WTC11 (cell line): ENCODE results near the gene VKORC1. TPM values are rescaled to one million over a fixed set of nuclear protein-coding genes. Genes with fewer than 3 reads are reported as not detected.

ENCODE experiments used
- ATAC-seq: fragments of 200-7000 bp; cut with Tn5 transposase; 2 replicates; pipeline ENCODE4 v1.10.0; 2021; ENCODE audit warnings: mild to moderate bottlenecking, moderate library complexity
- CTCF ChIA-PET: fragments of 300-600 bp; sonication (Branson Sonifier 250); formaldehyde crosslinking; loops from one replicate; lab custom pipeline; 2021; ENCODE audit warnings: antibody characterized with exemption; lab: Charles Lee
- POLR2A ChIA-PET: fragments of 350-600 bp; sonication (Branson Sonifier 250); formaldehyde crosslinking; loops from one replicate; lab custom pipeline; 2021; ENCODE audit warnings: antibody characterized with exemption; lab: Charles Lee
- DNase-seq: peaks from one replicate; pipeline ENCODE4 v3.0.0; 2021; ENCODE audit warnings: low spot score
- H3K27ac Mint-ChIP-seq: 2 replicates; pipeline ENCODE4 v1.8.0; 2021; ENCODE audit warnings: mixed read lengths
- H3K27me3 Mint-ChIP-seq: 2 replicates; pipeline ENCODE4 v1.8.0; 2021; ENCODE audit warnings: low read depth, mild to moderate bottlenecking, moderate library complexity, mixed read lengths
- H3K36me3 Mint-ChIP-seq: 2 replicates; pipeline ENCODE4 v1.8.0; 2021; ENCODE audit warnings: mixed read lengths
- H3K4me1 Mint-ChIP-seq: 2 replicates; pipeline ENCODE4 v1.8.0; 2022; ENCODE audit warnings: mixed read lengths
- H3K4me3 Mint-ChIP-seq: 2 replicates; pipeline ENCODE4 v1.8.0; 2021; ENCODE audit warnings: mild to moderate bottlenecking, moderate library complexity, mixed read lengths
- H3K9me3 Mint-ChIP-seq: 2 replicates; pipeline ENCODE4 v1.8.0; 2021; ENCODE audit warnings: mixed read lengths
- HMGA2 ChIP-seq: fragments of 250-450 bp; sonication (Bioruptor Pico); IDR thresholded peaks from 2 replicates; pipeline ENCODE4 v1.4.0; 2021; ENCODE audit warnings: mild to moderate bottlenecking, moderate library complexity
- MXD4 ChIP-seq: fragments of 250-450 bp; sonication (Bioruptor Pico); IDR thresholded peaks from 2 replicates; pipeline ENCODE4 v1.8.0; 2021; ENCODE audit warnings: mild to moderate bottlenecking, moderate library complexity, borderline replicate concordance
- NFE2L1 ChIP-seq: sonication (generic); formaldehyde crosslinking; IDR thresholded peaks from 2 replicates; pipeline ENCODE4 v1.8.1; 2023; ENCODE audit warnings: missing genetic modification reagents
- PRRX2 ChIP-seq: fragments of 250-450 bp; sonication (Bioruptor Pico); IDR thresholded peaks from 2 replicates; pipeline ENCODE4 v1.8.0; 2021; ENCODE audit warnings: mild to moderate bottlenecking
- TEAD1 ChIP-seq: sonication (generic); formaldehyde crosslinking; IDR thresholded peaks from 2 replicates; pipeline ENCODE4 v1.8.0; 2022; ENCODE audit warnings: mild to moderate bottlenecking, missing genetic modification reagents
- ZNF121 ChIP-seq: sonication (generic); formaldehyde crosslinking; IDR thresholded peaks from 2 replicates; pipeline ENCODE4 v1.8.0; 2023; ENCODE audit warnings: missing genetic modification reagents
- ZNF671 ChIP-seq: fragments of 250-450 bp; sonication (Bioruptor Pico); IDR thresholded peaks from 2 replicates; pipeline ENCODE4 v1.8.0; 2021; ENCODE audit warnings: mild to moderate bottlenecking
- total RNA-seq: library from RNA; stranded (reverse); gene quantifications from 3 replicates; pipeline ENCODE4 v1.2.3, GENCODE V29; 2021
- TF ChIP-seq, protein P1 (sequence below): sonication (generic); formaldehyde crosslinking; IDR thresholded peaks from 2 replicates; pipeline ENCODE4 v1.8.0; 2022; ENCODE audit warnings: mild to moderate bottlenecking, missing genetic modification reagents
- TF ChIP-seq, protein P2 (sequence below): sonication (generic); formaldehyde crosslinking; conservative IDR thresholded peaks from 2 replicates; pipeline ENCODE4 v1.8.1; 2022; ENCODE audit warnings: mild to moderate bottlenecking, missing genetic modification reagents
- TF ChIP-seq, protein P3 (sequence below): sonication (generic); formaldehyde crosslinking; IDR thresholded peaks from 2 replicates; pipeline ENCODE4 v1.8.0; 2022; ENCODE audit warnings: mild to moderate bottlenecking, missing genetic modification reagents
- TF ChIP-seq, protein P4 (sequence below): sonication (generic); formaldehyde crosslinking; IDR thresholded peaks from 2 replicates; pipeline ENCODE4 v1.8.1; 2022; ENCODE audit warnings: missing genetic modification reagents, borderline replicate concordance
- TF ChIP-seq, protein P5 (sequence below): sonication (generic); formaldehyde crosslinking; conservative IDR thresholded peaks from 2 replicates; pipeline ENCODE4 v1.8.1; 2023; ENCODE audit warnings: mild to moderate bottlenecking, low read depth, missing genetic modification reagents, moderate library complexity
- TF ChIP-seq, protein P6 (sequence below): fragments of 250-450 bp; sonication (Bioruptor Pico); IDR thresholded peaks from 2 replicates; pipeline ENCODE4 v1.9.0; 2021; ENCODE audit warnings: mild to moderate bottlenecking
- TF ChIP-seq, protein P7 (sequence below): sonication (generic); formaldehyde crosslinking; IDR thresholded peaks from 2 replicates; pipeline ENCODE4 v1.8.1; 2023; ENCODE audit warnings: mild to moderate bottlenecking, missing genetic modification reagents
- TF ChIP-seq, protein P8 (sequence below): fragments of 250-450 bp; sonication (Bioruptor Pico); IDR thresholded peaks from 2 replicates; pipeline ENCODE4 v1.9.0; 2021; ENCODE audit warnings: mild to moderate bottlenecking

The VKORC1 gene
- total RNA-seq, 1 experiment from 2014 or later, result 85.7 TPM

DNA sequence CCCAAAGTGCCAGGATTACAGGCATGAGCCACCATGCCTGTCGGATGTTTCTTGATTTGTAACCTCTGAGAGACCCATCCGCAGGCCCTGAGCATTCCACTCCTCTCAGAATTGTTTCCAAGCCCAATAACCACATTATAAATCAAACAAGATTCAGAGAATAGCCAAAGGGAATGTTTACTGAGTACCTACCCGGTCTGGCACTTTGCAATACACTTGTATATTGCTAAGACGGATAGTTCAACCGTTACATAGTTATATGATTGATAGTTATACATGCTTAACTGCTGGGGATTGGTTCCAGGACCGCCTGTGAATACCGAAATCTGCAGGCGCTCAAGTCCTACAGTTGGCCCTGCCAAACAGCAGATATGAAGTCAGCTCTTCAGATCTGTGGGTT is 19.9 kb upstream of the VKORC1 start:
- POLR2A ChIA-PET, result no interaction called here
- H3K36me3 Mint-ChIP-seq, result peaks cover 36% of the 10 kb centered on the region
- no peaks in the 10 kb centered on the region for H3K27me3 Mint-ChIP-seq
- peaks cover 11% of the 10 kb centered on the region for H3K4me1 Mint-ChIP-seq
- ATAC-seq (no peak), DNase-seq (no peak)
- TF ChIP-seq PRRX2 (CRISPR knock-in tag), result no peak
- TF ChIP-seq, protein P1, sequence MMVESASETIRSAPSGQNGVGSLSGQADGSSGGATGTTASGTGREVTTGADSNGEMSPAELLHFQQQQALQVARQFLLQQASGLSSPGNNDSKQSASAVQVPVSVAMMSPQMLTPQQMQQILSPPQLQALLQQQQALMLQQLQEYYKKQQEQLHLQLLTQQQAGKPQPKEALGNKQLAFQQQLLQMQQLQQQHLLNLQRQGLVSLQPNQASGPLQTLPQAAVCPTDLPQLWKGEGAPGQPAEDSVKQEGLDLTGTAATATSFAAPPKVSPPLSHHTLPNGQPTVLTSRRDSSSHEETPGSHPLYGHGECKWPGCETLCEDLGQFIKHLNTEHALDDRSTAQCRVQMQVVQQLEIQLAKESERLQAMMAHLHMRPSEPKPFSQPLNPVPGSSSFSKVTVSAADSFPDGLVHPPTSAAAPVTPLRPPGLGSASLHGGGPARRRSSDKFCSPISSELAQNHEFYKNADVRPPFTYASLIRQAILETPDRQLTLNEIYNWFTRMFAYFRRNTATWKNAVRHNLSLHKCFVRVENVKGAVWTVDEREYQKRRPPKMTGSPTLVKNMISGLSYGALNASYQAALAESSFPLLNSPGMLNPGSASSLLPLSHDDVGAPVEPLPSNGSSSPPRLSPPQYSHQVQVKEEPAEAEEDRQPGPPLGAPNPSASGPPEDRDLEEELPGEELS (CRISPR knock-in tag), result no peak
- TF ChIP-seq, protein P2, sequence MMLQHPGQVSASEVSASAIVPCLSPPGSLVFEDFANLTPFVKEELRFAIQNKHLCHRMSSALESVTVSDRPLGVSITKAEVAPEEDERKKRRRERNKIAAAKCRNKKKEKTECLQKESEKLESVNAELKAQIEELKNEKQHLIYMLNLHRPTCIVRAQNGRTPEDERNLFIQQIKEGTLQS, result no peak
- no peak for TF ChIP-seq ZNF671 (CRISPR knock-in tag)
- no peak for TF ChIP-seq MXD4
- TF ChIP-seq, protein P3, sequence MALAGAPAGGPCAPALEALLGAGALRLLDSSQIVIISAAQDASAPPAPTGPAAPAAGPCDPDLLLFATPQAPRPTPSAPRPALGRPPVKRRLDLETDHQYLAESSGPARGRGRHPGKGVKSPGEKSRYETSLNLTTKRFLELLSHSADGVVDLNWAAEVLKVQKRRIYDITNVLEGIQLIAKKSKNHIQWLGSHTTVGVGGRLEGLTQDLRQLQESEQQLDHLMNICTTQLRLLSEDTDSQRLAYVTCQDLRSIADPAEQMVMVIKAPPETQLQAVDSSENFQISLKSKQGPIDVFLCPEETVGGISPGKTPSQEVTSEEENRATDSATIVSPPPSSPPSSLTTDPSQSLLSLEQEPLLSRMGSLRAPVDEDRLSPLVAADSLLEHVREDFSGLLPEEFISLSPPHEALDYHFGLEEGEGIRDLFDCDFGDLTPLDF (CRISPR knock-in tag), result no peak
- TF ChIP-seq, protein P4, sequence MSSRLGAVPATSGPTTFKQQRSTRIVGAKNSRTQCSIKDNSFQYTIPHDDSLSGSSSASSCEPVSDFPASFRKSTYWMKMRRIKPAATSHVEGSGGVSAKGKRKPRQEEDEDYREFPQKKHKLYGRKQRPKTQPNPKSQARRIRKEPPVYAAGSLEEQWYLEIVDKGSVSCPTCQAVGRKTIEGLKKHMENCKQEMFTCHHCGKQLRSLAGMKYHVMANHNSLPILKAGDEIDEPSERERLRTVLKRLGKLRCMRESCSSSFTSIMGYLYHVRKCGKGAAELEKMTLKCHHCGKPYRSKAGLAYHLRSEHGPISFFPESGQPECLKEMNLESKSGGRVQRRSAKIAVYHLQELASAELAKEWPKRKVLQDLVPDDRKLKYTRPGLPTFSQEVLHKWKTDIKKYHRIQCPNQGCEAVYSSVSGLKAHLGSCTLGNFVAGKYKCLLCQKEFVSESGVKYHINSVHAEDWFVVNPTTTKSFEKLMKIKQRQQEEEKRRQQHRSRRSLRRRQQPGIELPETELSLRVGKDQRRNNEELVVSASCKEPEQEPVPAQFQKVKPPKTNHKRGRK (CRISPR knock-in tag), result no peak
- TF ChIP-seq TEAD1 (CRISPR knock-in tag), result no peak
- TF ChIP-seq, protein P5, sequence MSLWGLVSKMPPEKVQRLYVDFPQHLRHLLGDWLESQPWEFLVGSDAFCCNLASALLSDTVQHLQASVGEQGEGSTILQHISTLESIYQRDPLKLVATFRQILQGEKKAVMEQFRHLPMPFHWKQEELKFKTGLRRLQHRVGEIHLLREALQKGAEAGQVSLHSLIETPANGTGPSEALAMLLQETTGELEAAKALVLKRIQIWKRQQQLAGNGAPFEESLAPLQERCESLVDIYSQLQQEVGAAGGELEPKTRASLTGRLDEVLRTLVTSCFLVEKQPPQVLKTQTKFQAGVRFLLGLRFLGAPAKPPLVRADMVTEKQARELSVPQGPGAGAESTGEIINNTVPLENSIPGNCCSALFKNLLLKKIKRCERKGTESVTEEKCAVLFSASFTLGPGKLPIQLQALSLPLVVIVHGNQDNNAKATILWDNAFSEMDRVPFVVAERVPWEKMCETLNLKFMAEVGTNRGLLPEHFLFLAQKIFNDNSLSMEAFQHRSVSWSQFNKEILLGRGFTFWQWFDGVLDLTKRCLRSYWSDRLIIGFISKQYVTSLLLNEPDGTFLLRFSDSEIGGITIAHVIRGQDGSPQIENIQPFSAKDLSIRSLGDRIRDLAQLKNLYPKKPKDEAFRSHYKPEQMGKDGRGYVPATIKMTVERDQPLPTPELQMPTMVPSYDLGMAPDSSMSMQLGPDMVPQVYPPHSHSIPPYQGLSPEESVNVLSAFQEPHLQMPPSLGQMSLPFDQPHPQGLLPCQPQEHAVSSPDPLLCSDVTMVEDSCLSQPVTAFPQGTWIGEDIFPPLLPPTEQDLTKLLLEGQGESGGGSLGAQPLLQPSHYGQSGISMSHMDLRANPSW, result no peak
- TF ChIP-seq, protein P6, sequence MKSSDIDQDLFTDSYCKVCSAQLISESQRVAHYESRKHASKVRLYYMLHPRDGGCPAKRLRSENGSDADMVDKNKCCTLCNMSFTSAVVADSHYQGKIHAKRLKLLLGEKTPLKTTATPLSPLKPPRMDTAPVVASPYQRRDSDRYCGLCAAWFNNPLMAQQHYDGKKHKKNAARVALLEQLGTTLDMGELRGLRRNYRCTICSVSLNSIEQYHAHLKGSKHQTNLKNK (CRISPR knock-in tag), result no peak
- TF ChIP-seq, protein P7, sequence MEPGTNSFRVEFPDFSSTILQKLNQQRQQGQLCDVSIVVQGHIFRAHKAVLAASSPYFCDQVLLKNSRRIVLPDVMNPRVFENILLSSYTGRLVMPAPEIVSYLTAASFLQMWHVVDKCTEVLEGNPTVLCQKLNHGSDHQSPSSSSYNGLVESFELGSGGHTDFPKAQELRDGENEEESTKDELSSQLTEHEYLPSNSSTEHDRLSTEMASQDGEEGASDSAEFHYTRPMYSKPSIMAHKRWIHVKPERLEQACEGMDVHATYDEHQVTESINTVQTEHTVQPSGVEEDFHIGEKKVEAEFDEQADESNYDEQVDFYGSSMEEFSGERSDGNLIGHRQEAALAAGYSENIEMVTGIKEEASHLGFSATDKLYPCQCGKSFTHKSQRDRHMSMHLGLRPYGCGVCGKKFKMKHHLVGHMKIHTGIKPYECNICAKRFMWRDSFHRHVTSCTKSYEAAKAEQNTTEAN (CRISPR knock-in tag), result no peak
- TF ChIP-seq ZNF121 (CRISPR knock-in tag), result no peak
- TF ChIP-seq, protein P8, sequence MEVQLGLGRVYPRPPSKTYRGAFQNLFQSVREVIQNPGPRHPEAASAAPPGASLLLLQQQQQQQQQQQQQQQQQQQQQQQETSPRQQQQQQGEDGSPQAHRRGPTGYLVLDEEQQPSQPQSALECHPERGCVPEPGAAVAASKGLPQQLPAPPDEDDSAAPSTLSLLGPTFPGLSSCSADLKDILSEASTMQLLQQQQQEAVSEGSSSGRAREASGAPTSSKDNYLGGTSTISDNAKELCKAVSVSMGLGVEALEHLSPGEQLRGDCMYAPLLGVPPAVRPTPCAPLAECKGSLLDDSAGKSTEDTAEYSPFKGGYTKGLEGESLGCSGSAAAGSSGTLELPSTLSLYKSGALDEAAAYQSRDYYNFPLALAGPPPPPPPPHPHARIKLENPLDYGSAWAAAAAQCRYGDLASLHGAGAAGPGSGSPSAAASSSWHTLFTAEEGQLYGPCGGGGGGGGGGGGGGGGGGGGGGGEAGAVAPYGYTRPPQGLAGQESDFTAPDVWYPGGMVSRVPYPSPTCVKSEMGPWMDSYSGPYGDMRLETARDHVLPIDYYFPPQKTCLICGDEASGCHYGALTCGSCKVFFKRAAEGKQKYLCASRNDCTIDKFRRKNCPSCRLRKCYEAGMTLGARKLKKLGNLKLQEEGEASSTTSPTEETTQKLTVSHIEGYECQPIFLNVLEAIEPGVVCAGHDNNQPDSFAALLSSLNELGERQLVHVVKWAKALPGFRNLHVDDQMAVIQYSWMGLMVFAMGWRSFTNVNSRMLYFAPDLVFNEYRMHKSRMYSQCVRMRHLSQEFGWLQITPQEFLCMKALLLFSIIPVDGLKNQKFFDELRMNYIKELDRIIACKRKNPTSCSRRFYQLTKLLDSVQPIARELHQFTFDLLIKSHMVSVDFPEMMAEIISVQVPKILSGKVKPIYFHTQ (CRISPR knock-in tag), result no peak
- no peak for TF ChIP-seq NFE2L1
- TF ChIP-seq HMGA2 (CRISPR knock-in tag), result no peak
- CTCF ChIA-PET, result no interaction called here
- H3K4me3 Mint-ChIP-seq, result no peak overlapping the region; the same call in 1 of the 2 replicates
- no peaks in the 10 kb centered on the region for H3K9me3 Mint-ChIP-seq
- no peak overlapping the region for H3K27ac Mint-ChIP-seq
